GM13976 (cell line): ENCODE data around the gene BEND5.

Source experiments
- DNase-seq: peaks from one replicate; pipeline ENCODE4 v3.0.0; 2012; ENCODE audit warnings: low spot score
- CTCF ChIP-seq: IDR thresholded peaks from 2 replicates; pipeline ENCODE4 v1.5.1; 2012; ENCODE audit warnings: borderline replicate concordance, mild to moderate bottlenecking; ENCODE audit not compliant: insufficient read depth; ENCODE audit errors: extremely low read depth, missing control alignments, control extremely low read depth
- in situ Hi-C: fragments of 300-500 bp; cut with MboI; formaldehyde crosslinking; loops from one replicate; pipeline ENCODE4 v1.12.0; 2022; ENCODE audit warnings: low sequenced_read_pairs, mixed read lengths, inconsistent platforms; ENCODE audit not compliant: unreplicated experiment

The BEND5 gene

DNA sequence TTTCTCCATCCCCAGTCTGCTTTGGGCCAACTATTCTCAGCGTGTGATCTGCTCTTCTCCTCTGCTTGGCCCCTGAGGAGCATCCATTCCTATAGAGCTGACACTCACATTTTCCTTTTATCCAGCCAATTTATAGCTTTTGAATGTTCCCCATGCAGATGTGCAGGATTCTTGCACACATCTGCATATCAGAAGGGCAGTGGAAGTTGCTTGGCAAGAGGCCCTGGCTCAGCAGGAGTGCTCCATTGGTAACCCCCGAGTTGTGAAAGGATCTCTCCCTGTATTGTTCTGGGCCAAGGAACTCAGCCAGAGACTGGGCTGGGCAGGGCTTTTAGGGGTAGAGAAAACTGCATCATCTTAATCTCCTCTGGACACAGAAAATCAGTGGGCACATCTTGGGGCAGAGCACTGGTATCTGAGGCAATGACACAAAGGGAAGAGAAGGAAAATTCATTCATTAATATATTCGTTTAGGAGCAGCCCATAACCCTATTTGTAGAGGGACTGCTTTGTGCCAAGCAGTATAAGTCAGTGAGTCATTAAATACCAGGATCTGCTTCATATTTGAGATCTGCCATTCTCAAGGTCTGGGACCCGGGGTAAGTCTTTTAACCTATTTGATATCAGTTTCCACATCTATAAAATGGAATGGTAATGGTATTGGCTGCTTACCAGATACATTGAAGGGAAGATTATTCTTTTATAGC, 31.0 kb upstream of the BEND5 start:
- TF ChIP-seq CTCF = no peak
- no peak for DNase-seq
- in situ Hi-C loops = loop anchor here (25.0 kb wide), 1 partner anchor 245 kb away; no protein-coding TSS in a partner anchor

DNA sequence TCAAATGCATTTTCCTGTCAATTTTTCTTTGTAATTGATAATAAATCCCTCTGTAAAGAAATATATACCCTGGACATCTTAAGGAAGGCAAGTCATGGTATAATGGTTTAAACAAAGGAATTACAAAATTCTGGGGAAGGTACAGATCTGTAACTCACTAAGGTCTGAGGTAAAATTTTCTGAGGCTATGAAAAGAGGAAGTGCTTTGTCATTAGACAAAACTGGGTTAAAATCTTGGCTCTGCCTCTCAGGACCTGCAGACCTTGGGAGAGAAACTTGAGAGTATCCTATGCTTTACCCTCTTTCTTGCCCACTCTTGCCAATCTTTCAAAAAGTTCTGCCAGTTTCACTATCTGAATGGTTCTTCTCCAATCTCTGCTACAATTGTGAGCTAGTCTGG, 26.8 kb upstream of the BEND5 start:
- in situ Hi-C loops = loop anchor here (25.0 kb wide), 1 partner anchor 241 kb away; no protein-coding TSS in a partner anchor
- no peak for TF ChIP-seq CTCF
- no peak for DNase-seq

GRCh38 chr1:48794816-48795215, 18.1 kb upstream of the BEND5 start:
- in situ Hi-C loops = no loop called here
- no peak for DNase-seq
- TF ChIP-seq CTCF = no peak

- DNase-seq = peak; percentile 29
- in situ Hi-C loops = no loop called here
- no peak for TF ChIP-seq CTCF
Observed at GRCh38 chr1:48793863-48794262, 17.2 kb upstream of the BEND5 start.

DNA sequence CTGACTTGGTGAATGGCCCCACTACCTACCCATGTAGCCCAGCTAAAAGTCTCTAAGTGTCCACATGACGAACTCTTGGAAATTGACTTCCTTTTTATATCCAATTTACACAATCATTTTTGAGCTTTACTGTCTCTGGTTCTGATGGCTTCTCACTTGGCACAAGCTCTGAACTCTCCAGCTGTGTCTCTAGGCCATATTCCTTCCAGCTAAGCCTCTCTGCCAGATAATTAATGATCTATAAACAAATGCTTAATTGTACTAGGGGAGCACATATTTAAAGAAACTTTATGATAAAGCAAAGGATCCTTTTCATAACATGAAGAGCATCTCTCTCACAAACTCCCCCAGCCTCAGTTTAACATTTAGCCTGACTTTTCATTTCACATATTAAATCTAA, 16.3 kb upstream of the BEND5 start:
- TF ChIP-seq CTCF = no peak
- in situ Hi-C loops = no loop called here
- DNase-seq = no peak

GRCh38 chr1:48790397-48790796, 13.7 kb upstream of the BEND5 start:
- no peak for TF ChIP-seq CTCF
- in situ Hi-C loops = no loop called here
- no peak for DNase-seq

- DNase-seq = no peak
- in situ Hi-C loops = no loop called here
- TF ChIP-seq CTCF = no peak
Observed at GRCh38 chr1:48789903-48790302, 13.2 kb upstream of the BEND5 start.
